ENCODE measurements around the gene NRSN2. TPM values are rescaled to one million over a fixed set of nuclear protein-coding genes. Genes with fewer than 3 reads are reported as not detected.
A peak's percentile ranks its signal among the peaks of the same experiment; 100 is the strongest.
"Not testable (repeated sequence)": the region's sequence is repeated elsewhere in the genome, so short reads cannot be mapped to it uniquely, and the experiment has no call there.

NRSN2 gene
- total RNA-seq, 1 donor from 2014 or later = 5.9 TPM

DNA sequence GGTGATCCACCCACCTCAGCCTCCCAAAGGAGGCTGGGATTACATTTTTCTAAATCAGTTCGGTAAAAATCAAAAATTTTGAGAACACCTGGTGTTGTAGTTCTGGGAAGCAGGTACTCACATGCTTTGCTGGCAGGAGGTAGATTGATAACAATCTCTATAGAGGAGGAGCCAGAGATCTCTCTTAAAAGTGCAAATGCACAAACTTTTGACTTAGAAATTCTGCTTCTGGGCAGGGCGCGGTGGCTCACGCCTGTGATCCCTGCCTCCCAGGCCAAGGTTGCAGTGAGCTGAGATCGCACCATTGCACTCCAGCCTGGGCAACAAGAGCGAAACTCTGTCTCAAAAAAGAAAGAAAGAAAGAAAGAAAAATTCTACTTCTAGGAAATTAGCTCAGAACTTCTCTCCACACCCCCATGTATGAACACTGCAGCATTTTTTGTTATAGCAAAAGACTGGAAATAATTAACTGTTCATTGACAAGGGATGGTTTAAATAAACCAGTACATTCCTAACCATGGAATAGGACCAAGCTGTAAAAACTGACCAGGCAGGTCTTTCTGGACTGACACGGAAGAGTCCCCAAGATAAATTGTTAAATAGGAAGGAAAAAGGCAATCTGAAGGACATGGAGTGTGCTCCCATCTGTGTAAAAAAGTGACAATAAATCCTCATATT is 19.3 kb downstream of the NRSN2 start:
- no peaks in the 10 kb centered on the region for H3K27me3 Mint-ChIP-seq (ENCODE audit: low read depth)
- DNase-seq (ENCODE audit: low spot score) = no peak
- intact Hi-C loops (cut with micrococcal nuclease) = no loop called here
- peaks cover 39% of the 10 kb centered on the region for H3K4me1 Mint-ChIP-seq (ENCODE audit: low read depth)
- H3K27ac Mint-ChIP-seq = peak overlapping the region; percentile 61
- no peak overlapping the region for H3K4me3 Mint-ChIP-seq (ENCODE audit: low read depth)
- H3K9me3 Mint-ChIP-seq = no peaks in the 10 kb centered on the region
- no peaks in the 10 kb centered on the region for H3K36me3 Mint-ChIP-seq (ENCODE audit: low read depth)

- Mint-ChIP-seq H3K27ac (no peak overlapping the region), H3K9me3 (no peaks in the 10 kb centered on the region), H3K4me3 (ENCODE audit: low read depth) (no peak overlapping the region), H3K27me3 (ENCODE audit: low read depth) (no peaks in the 10 kb centered on the region), H3K4me1 (ENCODE audit: low read depth) (peaks cover 41% of the 10 kb centered on the region), H3K36me3 (ENCODE audit: low read depth) (no peaks in the 10 kb centered on the region)
- intact Hi-C loops (cut with micrococcal nuclease) = no loop called here
- DNase-seq (ENCODE audit: low spot score) = no peak
Measured at GRCh38 chr20:366719-367485, 20.0 kb downstream of the NRSN2 start.

GRCh38 chr20:367486-367887 is 20.6 kb downstream of the NRSN2 start:
- H3K27me3 Mint-ChIP-seq (ENCODE audit: low read depth) = no peaks in the 10 kb centered on the region
- no peaks in the 10 kb centered on the region for H3K36me3 Mint-ChIP-seq (ENCODE audit: low read depth)
- no peaks in the 10 kb centered on the region for H3K9me3 Mint-ChIP-seq
- H3K27ac Mint-ChIP-seq = no peak overlapping the region
- H3K4me1 Mint-ChIP-seq (ENCODE audit: low read depth) = peaks cover 43% of the 10 kb centered on the region
- no peak for DNase-seq (ENCODE audit: low spot score)
- H3K4me3 Mint-ChIP-seq (ENCODE audit: low read depth) = no peak overlapping the region
- intact Hi-C loops (cut with micrococcal nuclease) = no loop called here

DNA sequence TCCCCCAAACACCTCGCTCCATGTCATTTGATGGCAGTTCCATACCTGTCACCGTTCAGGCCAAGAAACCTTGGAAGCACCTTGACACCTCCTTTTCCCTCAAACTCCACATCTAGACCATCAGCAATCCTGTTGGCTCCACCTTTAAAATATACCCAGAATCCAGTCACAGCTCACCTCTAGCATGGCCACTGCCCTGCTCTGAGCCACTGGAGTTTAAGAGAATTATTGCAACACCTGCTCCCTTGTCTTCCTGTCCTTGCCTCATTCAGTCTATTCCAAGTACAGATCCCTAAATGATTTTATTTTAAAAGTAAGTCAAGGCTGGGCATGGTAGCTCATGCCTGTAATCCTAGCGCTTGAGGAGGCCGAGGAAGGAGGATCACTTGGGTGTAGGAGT is 22.0 kb downstream of the NRSN2 start:
- DNase-seq (ENCODE audit: low spot score) = no peak
- Mint-ChIP-seq H3K4me3 (ENCODE audit: low read depth) (no peak overlapping the region), H3K27ac (no peak overlapping the region)

GRCh38 chr20:370151-370600 is 23.3 kb downstream of the NRSN2 start:
- DNase-seq (ENCODE audit: low spot score) = no peak
- no peaks in the 10 kb centered on the region for H3K36me3 Mint-ChIP-seq (ENCODE audit: low read depth)
- no peaks in the 10 kb centered on the region for H3K27me3 Mint-ChIP-seq (ENCODE audit: low read depth)
- no peak overlapping the region for H3K27ac Mint-ChIP-seq
- H3K9me3 Mint-ChIP-seq = no peaks in the 10 kb centered on the region
- intact Hi-C loops (cut with micrococcal nuclease) = loop anchor here (5.0 kb wide), 1 partner anchor 37 kb away; the partner anchor contains the start of gene RBCK1
- no peak overlapping the region for H3K4me3 Mint-ChIP-seq (ENCODE audit: low read depth)
- H3K4me1 Mint-ChIP-seq (ENCODE audit: low read depth) = peaks cover 40% of the 10 kb centered on the region

More for the DNA sequence above, 22.0 kb downstream of the NRSN2 start:
- Mint-ChIP-seq H3K9me3 (no peaks in the 10 kb centered on the region), H3K36me3 (ENCODE audit: low read depth) (no peaks in the 10 kb centered on the region), H3K27me3 (ENCODE audit: low read depth) (no peaks in the 10 kb centered on the region), H3K4me1 (ENCODE audit: low read depth) (peaks cover 49% of the 10 kb centered on the region)
- intact Hi-C loops (cut with micrococcal nuclease) = no loop called here

DNA sequence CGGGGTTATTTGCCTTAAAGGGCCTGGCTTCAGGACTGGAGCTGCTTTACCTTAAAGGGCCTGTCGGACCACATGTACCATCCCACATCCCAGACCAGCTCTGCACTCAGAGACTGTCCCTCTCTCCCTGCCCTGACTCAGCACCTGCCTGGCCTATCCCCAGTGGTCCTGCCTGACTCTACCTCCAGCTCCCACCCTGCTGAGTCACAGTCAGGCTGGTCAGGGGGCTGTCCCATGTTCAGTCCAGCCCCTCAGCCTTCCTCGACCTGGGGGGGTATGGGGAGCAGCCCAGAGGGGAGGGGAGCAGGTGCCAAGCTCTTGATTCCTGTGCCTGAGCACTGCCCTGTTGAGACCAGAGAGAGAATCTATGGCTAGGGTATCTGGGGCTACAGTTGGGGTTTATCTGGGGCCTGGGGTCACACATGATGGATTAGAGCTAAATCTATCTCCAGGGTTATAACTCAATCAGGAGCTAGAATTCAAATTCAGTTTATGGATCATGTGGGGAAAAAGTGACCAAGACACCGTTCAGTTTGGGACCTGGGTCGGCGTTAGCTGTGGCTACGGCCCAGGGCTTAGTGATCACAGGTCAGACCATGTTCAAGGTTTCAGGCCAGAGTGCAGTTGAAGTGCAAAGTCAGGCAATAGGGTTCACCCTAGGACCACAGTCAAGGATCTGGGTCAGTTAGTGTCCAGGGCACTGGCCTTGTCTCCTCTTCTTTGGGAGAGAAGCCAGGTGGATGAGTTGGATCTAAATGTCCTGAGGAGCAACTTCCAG is 24.3 kb downstream of the NRSN2 start:
- no peak for DNase-seq (ENCODE audit: low spot score)
- Mint-ChIP-seq H3K27ac (no peak overlapping the region), H3K27me3 (ENCODE audit: low read depth) (no peaks in the 10 kb centered on the region), H3K4me3 (ENCODE audit: low read depth) (no peak overlapping the region), H3K4me1 (ENCODE audit: low read depth) (peaks cover 33% of the 10 kb centered on the region), H3K9me3 (no peaks in the 10 kb centered on the region), H3K36me3 (ENCODE audit: low read depth) (no peaks in the 10 kb centered on the region)
- intact Hi-C loops (cut with micrococcal nuclease) = loop anchor here (5.0 kb wide), 1 partner anchor 36 kb away; the partner anchor contains the start of gene RBCK1

DNA sequence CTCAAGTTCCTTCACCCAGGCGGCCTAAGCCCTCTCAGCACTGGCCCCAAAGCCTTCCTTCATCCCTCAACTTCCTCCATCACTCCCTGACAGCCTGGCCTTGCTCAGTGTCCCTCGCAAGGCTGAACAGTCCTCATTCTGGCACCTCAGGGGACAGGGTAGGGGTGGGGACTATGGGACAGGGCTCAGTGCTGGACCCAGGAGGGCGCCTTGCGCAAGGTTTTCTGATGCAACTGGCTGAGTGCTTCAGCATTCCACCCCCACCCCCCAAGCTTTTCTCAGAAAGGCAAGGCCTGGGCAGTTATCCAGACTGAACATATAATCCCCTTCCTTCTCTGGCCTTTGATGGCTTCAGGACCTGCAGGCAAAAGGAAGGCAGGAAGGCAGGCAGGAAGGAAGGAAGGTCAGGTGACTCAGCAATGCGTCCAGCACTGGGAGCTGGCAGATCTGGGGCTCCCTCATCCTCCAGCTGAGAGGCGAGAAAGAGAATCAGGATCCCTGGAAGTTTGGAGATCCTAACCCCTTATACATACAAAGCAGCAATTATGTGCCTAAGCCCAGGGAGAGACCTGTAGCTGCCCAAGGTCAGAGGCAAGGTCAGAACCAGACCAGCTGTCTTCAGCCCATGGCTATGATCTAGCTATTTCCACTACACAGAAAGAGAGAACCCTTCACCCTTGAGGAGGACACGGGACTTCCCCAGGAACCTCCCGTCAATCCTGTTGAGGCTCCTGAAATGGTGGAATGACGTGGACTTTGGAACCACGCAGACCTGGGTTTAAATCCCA is 25.0 kb downstream of the NRSN2 start:
- Mint-ChIP-seq H3K27me3 (ENCODE audit: low read depth) (no peaks in the 10 kb centered on the region), H3K9me3 (no peaks in the 10 kb centered on the region), H3K4me3 (ENCODE audit: low read depth) (no peak overlapping the region), H3K36me3 (ENCODE audit: low read depth) (no peaks in the 10 kb centered on the region), H3K4me1 (ENCODE audit: low read depth) (peaks cover 29% of the 10 kb centered on the region), H3K27ac (peak overlapping the region; percentile 48)
- no peak for DNase-seq (ENCODE audit: low spot score)
- intact Hi-C loops (cut with micrococcal nuclease) = loop anchor here (5.0 kb wide), 1 partner anchor 35 kb away; the partner anchor contains the start of gene RBCK1

DNA sequence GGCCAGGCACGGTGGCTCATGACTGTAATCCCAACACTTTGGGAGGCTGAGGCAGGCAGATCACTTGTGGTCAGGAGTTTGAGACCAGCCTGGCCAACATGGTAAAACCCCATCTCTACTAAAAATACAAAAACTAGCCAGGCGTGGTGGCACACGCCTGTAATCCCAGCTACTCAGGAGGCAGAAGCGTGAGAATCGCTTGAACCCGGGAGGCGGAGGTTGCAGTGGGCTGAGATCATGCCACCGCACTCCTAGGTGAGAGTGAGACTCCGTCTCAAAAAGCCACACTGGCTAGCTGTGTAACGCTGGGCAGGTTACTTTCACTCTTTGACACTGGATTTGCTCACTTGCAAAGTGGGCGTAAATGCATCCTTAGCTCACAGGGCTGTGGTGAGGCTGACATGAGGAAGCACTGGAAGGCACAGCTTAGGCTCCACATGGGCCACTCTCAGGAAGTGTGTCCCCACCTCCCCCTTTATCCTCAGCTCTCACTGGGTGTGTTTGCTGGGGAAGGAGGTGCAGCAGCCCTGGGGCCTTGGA is 25.7 kb downstream of the NRSN2 start:
- peak overlapping the region; percentile 48 for H3K27ac Mint-ChIP-seq
- H3K27me3 Mint-ChIP-seq (ENCODE audit: low read depth); DNase-seq (ENCODE audit: low spot score); H3K36me3 Mint-ChIP-seq (ENCODE audit: low read depth); H3K9me3 Mint-ChIP-seq; H3K4me3 Mint-ChIP-seq (ENCODE audit: low read depth): not testable (repeated sequence)
- intact Hi-C loops (cut with micrococcal nuclease) = loop anchor here (5.0 kb wide), 1 partner anchor 35 kb away; the partner anchor contains the start of gene RBCK1
- peaks cover 27% of the 10 kb centered on the region for H3K4me1 Mint-ChIP-seq (ENCODE audit: low read depth)

GRCh38 chr20:373171-373890 is 26.4 kb downstream of the NRSN2 start:
- Mint-ChIP-seq H3K27me3 (ENCODE audit: low read depth) (no peaks in the 10 kb centered on the region), H3K4me1 (ENCODE audit: low read depth) (peaks cover 27% of the 10 kb centered on the region), H3K4me3 (ENCODE audit: low read depth) (no peak overlapping the region), H3K27ac (peak overlapping the region; percentile 25), H3K36me3 (ENCODE audit: low read depth) (no peaks in the 10 kb centered on the region), H3K9me3 (no peaks in the 10 kb centered on the region)
- no peak for DNase-seq (ENCODE audit: low spot score)
- intact Hi-C loops (cut with micrococcal nuclease) = loop anchor here (5.0 kb wide), 1 partner anchor 34 kb away; the partner anchor contains the start of gene RBCK1

GRCh38 chr20:375265-375889 is 28.5 kb downstream of the NRSN2 start:
- DNase-seq (ENCODE audit: low spot score) = no peak
- Mint-ChIP-seq H3K4me3 (ENCODE audit: low read depth) (no peak overlapping the region), H3K9me3 (no peaks in the 10 kb centered on the region), H3K27ac (no peak overlapping the region), H3K27me3 (ENCODE audit: low read depth) (no peaks in the 10 kb centered on the region), H3K36me3 (ENCODE audit: low read depth) (no peaks in the 10 kb centered on the region), H3K4me1 (ENCODE audit: low read depth) (peaks cover 20% of the 10 kb centered on the region)
- intact Hi-C loops (cut with micrococcal nuclease) = no loop called here

GRCh38 chr20:376089-376488 is 29.2 kb downstream of the NRSN2 start:
- H3K4me1 Mint-ChIP-seq (ENCODE audit: low read depth) = peaks cover 20% of the 10 kb centered on the region
- DNase-seq (ENCODE audit: low spot score) = no peak
- H3K27me3 Mint-ChIP-seq (ENCODE audit: low read depth) = no peaks in the 10 kb centered on the region
- H3K9me3 Mint-ChIP-seq = no peaks in the 10 kb centered on the region
- no peak overlapping the region for H3K27ac Mint-ChIP-seq
- no peak overlapping the region for H3K4me3 Mint-ChIP-seq (ENCODE audit: low read depth)
- intact Hi-C loops (cut with micrococcal nuclease) = no loop called here
- no peaks in the 10 kb centered on the region for H3K36me3 Mint-ChIP-seq (ENCODE audit: low read depth)

All from activated T-helper 2 cell treated with anti-CD3 and anti-CD28 coated beads, Interferon-gamma antibody, Interleukin-2, Interleukin-4, amounts not matched to agents 10 μg/mL and 5 μg/mL and 100 μg/mL, durations not matched to agents 14 hours and 24 hours and 36 hours (primary cell).